Prostate gland (tissue), 2 donors: Measurements from ENCODE around the gene HNRNPF. TPM values are rescaled to one million over a fixed set of nuclear protein-coding genes. Genes with fewer than 3 reads are reported as not detected.

Experiments used
- DNase-seq: peaks from one replicate; pipeline ENCODE4 v3.0.0-alpha.2; 2019; ENCODE audit warnings: low spot score
- H3K27ac ChIP-seq, 2 donors: fragments of 200-600 bp; sonication (generic); 2 replicates each; pipeline ENCODE4 v1.5.1; 2017 to 2019
- H3K27me3 ChIP-seq: fragments of 200-600 bp; sonication (generic); replicated peaks from 2 replicates; pipeline ENCODE4 v1.5.1; 2019; ENCODE audit not compliant: insufficient read depth
- H3K36me3 ChIP-seq, 2 donors: fragments of 200-600 bp; sonication (generic); 1 replicate in 1 of 2; 2 replicates in 1 of 2; pipeline versions ENCODE4 v1.5.1 to v1.8.1; 2017 to 2019
- H3K4me1 ChIP-seq: fragments of 200-600 bp; sonication (generic); replicated peaks from 2 replicates; pipeline ENCODE4 v1.5.1; 2019
- H3K4me3 ChIP-seq, 2 donors: fragments of 200-600 bp; sonication (generic); 2 replicates each; pipeline ENCODE4 v1.5.1; 2017 to 2019
- H3K9me3 ChIP-seq: fragments of 200-600 bp; sonication (generic); 2 replicates; pipeline ENCODE4 v1.5.1; 2017
- CTCF ChIP-seq, 4 experiments: fragments of 200-600 bp in 2 of 4; fragments of 450-650 bp in 2 of 4; sonication (generic) in 2 of 4; IDR thresholded peaks; 1 replicate in 3 of 4; 2 replicates in 1 of 4; pipeline ENCODE4 v1.5.1; 2016 to 2019; ENCODE audit warnings: antibody characterized with exemption in 4 of 4, mild to moderate bottlenecking in 2 of 4, moderate library complexity in 2 of 4
- POLR2A ChIP-seq: fragments of 450-650 bp; IDR thresholded peaks from one replicate; pipeline ENCODE4 v1.6.1; 2016; ENCODE audit warnings: antibody characterized with exemption, mild to moderate bottlenecking
- POLR2AphosphoS5 ChIP-seq: sonication (generic); formaldehyde crosslinking; IDR thresholded peaks from one replicate; pipeline ENCODE4 v1.6.1; 2017; ENCODE audit warnings: antibody characterized with exemption
- WGBS: methylation state at CpG from one replicate; pipeline ENCODE4 v1.1.5; 2018; 5-methylcytosine and 5-hydroxymethylcytosine counted together
- intact Hi-C: fragments of 100-400 bp; cut with DNase I; formaldehyde crosslinking; loops from one replicate; pipeline ENCODE4 v1.14.2; 2022
- total RNA-seq, 2 donors: library from RNA; depleted of rRNA; stranded (reverse); fragments of >200 nt; gene quantifications; one replicate each; pipeline ENCODE4 v1.1.0, GENCODE V29; 2016

HNRNPF gene
- total RNA-seq, 2 donors from 2014 or later: 175 to 199 TPM

GRCh38 chr10:43420369-43421200 is 11.6 kb upstream of the HNRNPF start:
- WGBS: under 1% methylated on average over 62 of the region's 63 CpGs
- no peaks in the 10 kb centered on the region for H3K9me3 ChIP-seq
- peak; percentile 68 for DNase-seq

GRCh38 chr10:43419997-43420368 is 11.0 kb upstream of the HNRNPF start:
- H3K4me1 ChIP-seq: no peaks in the 10 kb centered on the region
- H3K27me3 ChIP-seq: no peaks in the 10 kb centered on the region
- intact Hi-C loops: loop anchor here (2.0 kb wide), 1 partner anchor 17 kb away; the partner anchor contains the start of gene ZNF487
- peak overlapping the region; percentile 90 to 92 for H3K27ac ChIP-seq
- no peaks in the 10 kb centered on the region for H3K9me3 ChIP-seq
- WGBS: 72% methylated on average over 18 of the region's 18 CpGs
- no peak for DNase-seq
- peak overlapping the region; percentile 43 to 44 for H3K4me3 ChIP-seq
- no peaks in the 10 kb centered on the region for H3K36me3 ChIP-seq
- TF ChIP-seq CTCF (IDR thresholded peaks at IDR 0.05) (no peak), POLR2AphosphoS5 (no peak), POLR2A (no peak)

More at GRCh38 chr10:43420369-43421200, 11.6 kb upstream of the HNRNPF start:
- TF ChIP-seq POLR2AphosphoS5 (peak; percentile 72), CTCF (IDR thresholded peaks at IDR 0.05) (no peak), POLR2A (peak; percentile 54)
- peak overlapping the region; percentile 90 to 92 for H3K27ac ChIP-seq
- no peaks in the 10 kb centered on the region for H3K36me3 ChIP-seq
- no peaks in the 10 kb centered on the region for H3K27me3 ChIP-seq
- no peaks in the 10 kb centered on the region for H3K4me1 ChIP-seq
- peak overlapping the region; percentile 43 to 44 for H3K4me3 ChIP-seq
- intact Hi-C loops: loop anchor here (2.0 kb wide), 1 partner anchor 16 kb away; the partner anchor contains the start of gene ZNF487

GRCh38 chr10:43417950-43418768 is 9.2 kb upstream of the HNRNPF start:
- DNase-seq: no peak
- H3K27ac ChIP-seq: no peak overlapping the region
- WGBS: 71% methylated on average over 14 of the region's 14 CpGs

GRCh38 chr10:43415544-43415943 is 6.6 kb upstream of the HNRNPF start:
- intact Hi-C loops: no loop called here
- Histone ChIP-seq H3K27me3 (no peaks in the 10 kb centered on the region), H3K27ac (no peak overlapping the region), H3K9me3 (no peaks in the 10 kb centered on the region), H3K36me3 (no peaks in the 10 kb centered on the region), H3K4me1 (no peaks in the 10 kb centered on the region), H3K4me3 (no peak overlapping the region)
- WGBS: 89% methylated on average over 10 of the region's 10 CpGs
- no peak for DNase-seq
- TF ChIP-seq POLR2A: no peak

More at GRCh38 chr10:43417950-43418768, 9.2 kb upstream of the HNRNPF start:
- TF ChIP-seq POLR2A: no peak
- H3K4me3 ChIP-seq: no peak overlapping the region
- H3K36me3 ChIP-seq: no peaks in the 10 kb centered on the region
- no peaks in the 10 kb centered on the region for H3K27me3 ChIP-seq
- H3K4me1 ChIP-seq: no peaks in the 10 kb centered on the region
- H3K9me3 ChIP-seq: no peaks in the 10 kb centered on the region
- intact Hi-C loops: no loop called here

- H3K36me3 ChIP-seq: no peaks in the 10 kb centered on the region
- H3K27me3 ChIP-seq: no peaks in the 10 kb centered on the region
- no peak overlapping the region for H3K4me3 ChIP-seq
- H3K9me3 ChIP-seq: no peaks in the 10 kb centered on the region
- WGBS: 74% methylated on average over 2 of the region's 2 CpGs
- H3K4me1 ChIP-seq: no peaks in the 10 kb centered on the region
- DNase-seq: no peak
- intact Hi-C loops: no loop called here
- H3K27ac ChIP-seq: no peak overlapping the region
- TF ChIP-seq POLR2AphosphoS5: no peak
- no peak for TF ChIP-seq CTCF (IDR thresholded peaks at IDR 0.05)
- no peak for TF ChIP-seq POLR2A
These were observed 2.5 kb upstream of the HNRNPF start for GRCh38 chr10:43411536-43411935.
